ENCODE results near the gene TSPAN5. TPM values are rescaled to one million over a fixed set of nuclear protein-coding genes. Genes with fewer than 3 reads are reported as not detected.

TSPAN5 gene
- total RNA-seq, 2 donors from 2014 or later: 1.8 to 2.0 TPM

GRCh38 chr4:98639108-98639507 lies 19.3 kb downstream of the TSPAN5 start:
- H3K36me3 ChIP-seq (replicated peaks in 1 of 2; ENCODE audit: insufficient read depth in 1 of 2, low read depth in 2 of 2): no peaks in the 10 kb centered on the region
- H3K27me3 ChIP-seq: no peaks in the 10 kb centered on the region
- H3K4me3 ChIP-seq: no peak overlapping the region
- no peak for TF ChIP-seq POLR2A (IDR thresholded peaks at IDR 0.05)
- no peak for TF ChIP-seq CTCF (IDR thresholded peaks at IDR 0.05)
- 75 to 92% methylated on average over 2 of the region's 2 CpGs for WGBS, 2 donors
- no peaks in the 10 kb centered on the region for H3K9me3 ChIP-seq
- no peak overlapping the region for H3K27ac ChIP-seq
- ATAC-seq (no peak), DNase-seq (no peak)
- intact Hi-C loops (cut with DNase I): no loop called here
- no peaks in the 10 kb centered on the region for H3K4me1 ChIP-seq

GRCh38 chr4:98638661-98639060 lies 19.8 kb downstream of the TSPAN5 start:
- no peak for ATAC-seq

GRCh38 chr4:98634061-98634460 lies 24.4 kb downstream of the TSPAN5 start:
- 90 to 100% methylated on average over 1 of the region's 1 CpG for WGBS, 2 donors
- intact Hi-C loops (cut with DNase I): no loop called here

More at GRCh38 chr4:98638661-98639060, 19.8 kb downstream of the TSPAN5 start:
- no peaks in the 10 kb centered on the region for H3K9me3 ChIP-seq
- intact Hi-C loops (cut with DNase I): no loop called here
- TF ChIP-seq CTCF (IDR thresholded peaks at IDR 0.05) (no peak), POLR2A (IDR thresholded peaks at IDR 0.05) (no peak)
- DNase-seq: no peak
- H3K27me3 ChIP-seq: no peaks in the 10 kb centered on the region
- H3K4me3 ChIP-seq: no peak overlapping the region
- WGBS, 2 donors: 77 to 80% methylated on average over 5 of the region's 5 CpGs
- no peaks in the 10 kb centered on the region for H3K36me3 ChIP-seq (replicated peaks in 1 of 2; ENCODE audit: insufficient read depth in 1 of 2, low read depth in 2 of 2)
- H3K27ac ChIP-seq: no peak overlapping the region
- no peaks in the 10 kb centered on the region for H3K4me1 ChIP-seq

GRCh38 chr4:98633159-98633558 lies 25.3 kb downstream of the TSPAN5 start:
- DNase-seq (no peak), ATAC-seq (no peak)
- Histone ChIP-seq H3K9me3 (no peaks in the 10 kb centered on the region), H3K4me1 (peaks cover 13% of the 10 kb centered on the region), H3K36me3 (replicated peaks in 1 of 2; ENCODE audit: insufficient read depth in 1 of 2, low read depth in 2 of 2) (no peaks in the 10 kb centered on the region), H3K27ac (no peak overlapping the region), H3K27me3 (no peaks in the 10 kb centered on the region), H3K4me3 (no peak overlapping the region)
- intact Hi-C loops (cut with DNase I): no loop called here
- no peak for TF ChIP-seq POLR2A (IDR thresholded peaks at IDR 0.05)
- no peak for TF ChIP-seq CTCF (IDR thresholded peaks at IDR 0.05)
- WGBS, 2 donors: 43 to 52% methylated on average over 3 of the region's 3 CpGs

More at GRCh38 chr4:98634061-98634460, 24.4 kb downstream of the TSPAN5 start:
- TF ChIP-seq POLR2A (IDR thresholded peaks at IDR 0.05) (no peak), CTCF (IDR thresholded peaks at IDR 0.05) (no peak)
- no peak overlapping the region for H3K4me3 ChIP-seq
- no peaks in the 10 kb centered on the region for H3K27me3 ChIP-seq
- peaks cover 13% of the 10 kb centered on the region for H3K4me1 ChIP-seq
- H3K9me3 ChIP-seq: no peaks in the 10 kb centered on the region
- DNase-seq (no peak), ATAC-seq (no peak)
- no peak overlapping the region for H3K27ac ChIP-seq
- no peaks in the 10 kb centered on the region for H3K36me3 ChIP-seq (replicated peaks in 1 of 2; ENCODE audit: insufficient read depth in 1 of 2, low read depth in 2 of 2)

GRCh38 chr4:98632258-98632657 lies 26.2 kb downstream of the TSPAN5 start:
- Histone ChIP-seq H3K4me3 (no peak overlapping the region), H3K4me1 (peaks cover 13% of the 10 kb centered on the region), H3K36me3 (replicated peaks in 1 of 2; ENCODE audit: insufficient read depth in 1 of 2, low read depth in 2 of 2) (no peaks in the 10 kb centered on the region), H3K27ac (no peak overlapping the region), H3K9me3 (no peaks in the 10 kb centered on the region), H3K27me3 (no peaks in the 10 kb centered on the region)
- ATAC-seq (no peak), DNase-seq (no peak)
- TF ChIP-seq POLR2A (IDR thresholded peaks at IDR 0.05): no peak
- TF ChIP-seq CTCF (IDR thresholded peaks at IDR 0.05): no peak
- WGBS, 2 donors: 86 to 95% methylated on average over 4 of the region's 4 CpGs
- intact Hi-C loops (cut with DNase I): no loop called here
